Loucy (cell line): ENCODE measurements around the gene C1GALT1.

Experiments used
- H2AFZ ChIP-seq: fragments of 200-600 bp; sonication (generic); 2 replicates; pipeline ENCODE4 v1.6.0; 2016; ENCODE audit warnings: antibody characterized with exemption, mild to moderate bottlenecking, low read length, moderate library complexity
- H3F3A ChIP-seq: fragments of 200-600 bp; 2 replicates; pipeline ENCODE4 v1.6.0; 2016; ENCODE audit warnings: antibody characterized with exemption, low read depth, mild to moderate bottlenecking
- H3K27me3 ChIP-seq: fragments of 200-600 bp; sonication (generic); 2 replicates; pipeline ENCODE4 v1.6.1; 2014; ENCODE audit warnings: low read length, mild to moderate bottlenecking; ENCODE audit not compliant: insufficient read depth, poor library complexity, severe bottlenecking
- H3K36me3 ChIP-seq: fragments of 200-600 bp; sonication (generic); 2 replicates; pipeline ENCODE4 v1.6.1; 2016; ENCODE audit warnings: low read length; ENCODE audit not compliant: insufficient read depth
- H3K4me1 ChIP-seq: fragments of 200-600 bp; sonication (generic); 2 replicates; pipeline ENCODE4 v1.5.1; 2014; ENCODE audit warnings: low read length, mild to moderate bottlenecking; ENCODE audit not compliant: insufficient read depth, poor library complexity, severe bottlenecking
- H3K4me2 ChIP-seq: fragments of 200-600 bp; sonication (generic); 2 replicates; pipeline ENCODE4 v1.6.0; 2014; ENCODE audit warnings: antibody characterized with exemption, low read length, low read depth, mild to moderate bottlenecking; ENCODE audit not compliant: poor library complexity, severe bottlenecking
- H3K4me3 ChIP-seq: fragments of 200-600 bp; sonication (generic); 2 replicates; pipeline ENCODE4 v1.5.1; 2014; ENCODE audit warnings: low read length, mild to moderate bottlenecking, mixed read lengths; ENCODE audit not compliant: poor library complexity, severe bottlenecking
- H3K79me2 ChIP-seq: fragments of 200-600 bp; sonication (generic); 2 replicates; pipeline ENCODE4 v1.6.1; 2014; ENCODE audit warnings: low read length; ENCODE audit not compliant: insufficient read depth
- H3K9ac ChIP-seq: fragments of 200-600 bp; sonication (generic); 2 replicates; pipeline ENCODE4 v1.6.0; 2014; ENCODE audit warnings: mild to moderate bottlenecking, low read depth, low read length, moderate library complexity; ENCODE audit not compliant: poor library complexity, severe bottlenecking
- H3K9me2 ChIP-seq: fragments of 200-600 bp; sonication (generic); replicated peaks from 2 replicates; pipeline ENCODE4 v1.6.1; 2016; ENCODE audit warnings: low read depth, low read length, mixed read lengths
- H3K9me3 ChIP-seq: fragments of 200-600 bp; sonication (generic); 2 replicates; pipeline ENCODE4 v1.6.1; 2014; ENCODE audit warnings: mild to moderate bottlenecking, antibody characterized with exemption, low read length, low read depth; ENCODE audit not compliant: insufficient read depth
- H4K20me1 ChIP-seq: fragments of 200-600 bp; sonication (generic); 2 replicates; pipeline ENCODE4 v1.6.0; 2014; ENCODE audit warnings: antibody characterized with exemption, low read length, mild to moderate bottlenecking; ENCODE audit not compliant: insufficient read depth, poor library complexity, severe bottlenecking
- EZH2phosphoT487 ChIP-seq: fragments of 200-600 bp; IDR thresholded peaks from 2 replicates; pipeline ENCODE4 v1.6.1; 2018; ENCODE audit warnings: antibody characterized with exemption, mild to moderate bottlenecking, moderate library complexity, borderline replicate concordance
- TF ChIP-seq, protein P1 (sequence below): fragments of 200-600 bp; sonication (generic); conservative IDR thresholded peaks from 2 replicates; pipeline ENCODE4 v1.5.1; 2014; ENCODE audit warnings: mild to moderate bottlenecking, antibody characterized with exemption, low read length

The C1GALT1 gene

DNA sequence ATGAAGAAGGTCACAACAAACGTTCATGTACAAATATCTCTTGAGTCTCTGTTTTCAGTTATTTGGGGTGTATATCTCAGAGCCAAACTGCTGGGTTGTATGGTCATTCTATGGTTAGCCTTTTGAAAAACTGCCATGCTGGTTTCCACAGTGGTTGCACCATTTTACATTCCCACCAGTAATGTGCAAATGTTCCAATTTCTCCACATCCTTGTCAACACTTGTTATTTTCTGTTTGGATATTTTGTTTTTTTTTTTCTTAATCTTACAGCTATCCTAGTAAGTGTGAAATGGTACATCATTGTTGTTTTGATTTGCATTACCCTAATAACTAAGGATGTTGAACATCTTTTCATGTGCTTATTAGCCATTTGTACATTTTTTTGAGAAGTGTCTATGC, 13.0 kb upstream of the C1GALT1 start:
- Histone ChIP-seq H3K4me2 (no peak overlapping the region), H3K9ac (no peak overlapping the region), H3K36me3 (no peaks in the 10 kb centered on the region), H3K9me2 (no peaks in the 10 kb centered on the region), H3K4me1 (peaks cover 15% of the 10 kb centered on the region), H3K9me3 (peaks cover 7% of the 10 kb centered on the region; the same call in 1 of the 2 replicates), H3K79me2 (no peaks in the 10 kb centered on the region), H3K4me3 (no peak overlapping the region), H3K27me3 (no peaks in the 10 kb centered on the region), H4K20me1 (no peaks in the 10 kb centered on the region), H3F3A (no peaks in the 10 kb centered on the region), H2AFZ (no peak overlapping the region)
- TF ChIP-seq EZH2phosphoT487, result no peak
- TF ChIP-seq, protein P1, sequence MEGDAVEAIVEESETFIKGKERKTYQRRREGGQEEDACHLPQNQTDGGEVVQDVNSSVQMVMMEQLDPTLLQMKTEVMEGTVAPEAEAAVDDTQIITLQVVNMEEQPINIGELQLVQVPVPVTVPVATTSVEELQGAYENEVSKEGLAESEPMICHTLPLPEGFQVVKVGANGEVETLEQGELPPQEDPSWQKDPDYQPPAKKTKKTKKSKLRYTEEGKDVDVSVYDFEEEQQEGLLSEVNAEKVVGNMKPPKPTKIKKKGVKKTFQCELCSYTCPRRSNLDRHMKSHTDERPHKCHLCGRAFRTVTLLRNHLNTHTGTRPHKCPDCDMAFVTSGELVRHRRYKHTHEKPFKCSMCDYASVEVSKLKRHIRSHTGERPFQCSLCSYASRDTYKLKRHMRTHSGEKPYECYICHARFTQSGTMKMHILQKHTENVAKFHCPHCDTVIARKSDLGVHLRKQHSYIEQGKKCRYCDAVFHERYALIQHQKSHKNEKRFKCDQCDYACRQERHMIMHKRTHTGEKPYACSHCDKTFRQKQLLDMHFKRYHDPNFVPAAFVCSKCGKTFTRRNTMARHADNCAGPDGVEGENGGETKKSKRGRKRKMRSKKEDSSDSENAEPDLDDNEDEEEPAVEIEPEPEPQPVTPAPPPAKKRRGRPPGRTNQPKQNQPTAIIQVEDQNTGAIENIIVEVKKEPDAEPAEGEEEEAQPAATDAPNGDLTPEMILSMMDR, result no peak

DNA sequence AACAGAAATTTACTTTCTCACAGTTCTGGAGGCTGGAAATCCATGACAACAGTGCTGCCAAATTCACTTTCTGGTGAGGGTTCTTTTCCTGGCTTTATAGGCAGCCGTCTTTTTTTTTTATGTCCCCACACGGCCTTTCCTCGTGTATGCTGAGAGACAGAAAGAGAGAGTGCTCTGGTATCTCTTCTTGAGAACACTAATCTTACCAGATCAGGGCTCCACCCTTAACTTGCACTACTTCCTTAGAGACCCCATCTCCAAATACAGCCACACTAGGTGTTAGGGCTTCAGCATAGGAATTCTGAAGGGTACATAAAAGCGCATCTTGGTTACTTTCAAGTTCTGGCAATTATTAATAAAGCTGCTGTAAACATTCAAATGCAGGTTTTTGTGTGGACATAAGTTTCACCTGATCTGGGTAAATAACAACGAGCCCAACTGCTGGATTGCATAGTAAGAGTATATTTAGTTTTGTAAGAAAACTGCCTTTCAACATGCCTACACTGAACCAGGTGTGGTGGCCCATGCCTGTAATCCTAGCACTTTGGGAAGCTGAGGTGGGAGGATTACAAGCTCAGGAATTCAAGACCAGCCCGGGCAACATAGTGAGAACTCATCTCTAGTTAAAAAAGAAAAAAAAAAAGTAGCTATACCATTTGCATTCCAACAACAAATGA, 8.2 kb upstream of the C1GALT1 start:
- H3K9me2 ChIP-seq, result no peaks in the 10 kb centered on the region
- no peak overlapping the region for H3K4me3 ChIP-seq
- TF ChIP-seq, protein P1, result no peak
- TF ChIP-seq EZH2phosphoT487, result no peak
- peaks cover 13% of the 10 kb centered on the region for H3K4me1 ChIP-seq
- no peak overlapping the region for H2AFZ ChIP-seq
- peaks cover 7% of the 10 kb centered on the region; the same call in 1 of the 2 replicates for H3K9me3 ChIP-seq
- H3K36me3 ChIP-seq, result no peaks in the 10 kb centered on the region
- no peaks in the 10 kb centered on the region for H3F3A ChIP-seq
- no peaks in the 10 kb centered on the region for H3K27me3 ChIP-seq
- H4K20me1 ChIP-seq, result no peaks in the 10 kb centered on the region
- no peak overlapping the region for H3K4me2 ChIP-seq
- no peak overlapping the region for H3K9ac ChIP-seq
- H3K79me2 ChIP-seq, result no peaks in the 10 kb centered on the region

DNA sequence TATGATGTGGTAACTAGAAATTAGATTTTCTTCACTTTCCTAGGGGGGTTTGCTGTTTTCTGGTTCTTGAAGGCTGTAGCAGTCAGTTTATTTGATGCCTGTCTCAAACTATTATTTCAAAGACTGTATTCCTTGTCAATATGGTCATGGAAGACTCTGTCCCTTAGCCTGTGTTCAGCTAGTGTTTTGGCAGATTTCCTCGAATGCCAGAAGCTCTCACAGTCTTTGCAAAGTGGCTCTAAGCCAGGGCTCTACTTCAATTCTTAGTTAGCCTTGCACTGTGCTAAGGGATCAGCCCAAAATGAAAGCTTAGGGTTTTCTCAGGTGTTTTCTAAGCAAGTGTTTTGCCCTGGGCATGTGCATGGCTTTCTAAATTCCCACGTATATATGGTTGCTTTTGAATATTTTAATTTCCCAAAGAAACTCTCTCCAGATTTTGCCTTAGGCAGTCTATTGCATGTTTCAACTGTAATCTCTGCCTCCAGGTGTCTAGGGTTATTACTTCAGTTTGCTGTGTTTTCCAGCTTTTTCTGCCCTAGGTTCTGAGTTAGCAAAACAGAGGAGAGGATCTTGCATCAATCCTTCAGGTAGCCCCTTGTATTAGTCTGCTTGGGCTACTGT, 7.2 kb upstream of the C1GALT1 start:
- Histone ChIP-seq H3K4me3 (no peak overlapping the region), H2AFZ (no peak overlapping the region), H3K36me3 (no peaks in the 10 kb centered on the region), H3K9ac (no peak overlapping the region), H3F3A (no peaks in the 10 kb centered on the region), H3K9me3 (peaks cover 7% of the 10 kb centered on the region; the same call in 1 of the 2 replicates), H3K9me2 (no peaks in the 10 kb centered on the region), H3K79me2 (no peaks in the 10 kb centered on the region), H3K4me1 (peaks cover 13% of the 10 kb centered on the region), H4K20me1 (no peaks in the 10 kb centered on the region), H3K4me2 (no peak overlapping the region), H3K27me3 (no peaks in the 10 kb centered on the region)
- TF ChIP-seq, protein P1, result no peak
- no peak for TF ChIP-seq EZH2phosphoT487
